ENCODE measurements around the gene TCEAL3.

GRCh38 chrX:103629318-103630170 lies 21.8 kb downstream of the TCEAL3 start:
- TF ChIP-seq BHLHE40 (IDR thresholded peaks at IDR 0.05; ENCODE audit: borderline replicate concordance) (no peak), SP1 (IDR thresholded peaks at IDR 0.05) (no peak), CTBP1 (IDR thresholded peaks at IDR 0.05; ENCODE audit: borderline replicate concordance) (no peak), ELF4 (IDR thresholded peaks at IDR 0.05) (0 out of 2 replicates have a peak, but pooled peaks have one; percentile 24), TARDBP (IDR thresholded peaks at IDR 0.05) (no peak), L3MBTL2 (conservative IDR thresholded peaks at IDR 0.05) (peak; percentile 90), FOXM1 (IDR thresholded peaks at IDR 0.05; ENCODE audit: borderline replicate concordance) (no peak), NFRKB (IDR thresholded peaks at IDR 0.05) (no peak), FOXK2 (IDR thresholded peaks at IDR 0.05) (no peak), ARNT (IDR thresholded peaks at IDR 0.05) (no peak), ZNF384 (IDR thresholded peaks at IDR 0.05) (no peak)
- TF ChIP-seq, protein P1, sequence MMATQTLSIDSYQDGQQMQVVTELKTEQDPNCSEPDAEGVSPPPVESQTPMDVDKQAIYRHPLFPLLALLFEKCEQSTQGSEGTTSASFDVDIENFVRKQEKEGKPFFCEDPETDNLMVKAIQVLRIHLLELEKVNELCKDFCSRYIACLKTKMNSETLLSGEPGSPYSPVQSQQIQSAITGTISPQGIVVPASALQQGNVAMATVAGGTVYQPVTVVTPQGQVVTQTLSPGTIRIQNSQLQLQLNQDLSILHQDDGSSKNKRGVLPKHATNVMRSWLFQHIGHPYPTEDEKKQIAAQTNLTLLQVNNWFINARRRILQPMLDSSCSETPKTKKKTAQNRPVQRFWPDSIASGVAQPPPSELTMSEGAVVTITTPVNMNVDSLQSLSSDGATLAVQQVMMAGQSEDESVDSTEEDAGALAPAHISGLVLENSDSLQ (IDR thresholded peaks at IDR 0.05) = peak; percentile 76
